Endodermal cell (in vitro differentiated cells): Measurements from ENCODE around the gene INPP5K. TPM values are rescaled to one million over a fixed set of nuclear protein-coding genes. Genes with fewer than 3 reads are reported as not detected.
A peak's percentile ranks its signal among the peaks of the same experiment; 100 is the strongest.

Experiments used
- DNase-seq: peaks from one replicate; pipeline ENCODE4 v3.0.0-alpha.2; 2017
- H3K27ac ChIP-seq: 2 replicates; pipeline ENCODE4 v1.5.1; 2013; ENCODE audit warnings: mild to moderate bottlenecking, low read depth, low read length, moderate library complexity
- H3K27me3 ChIP-seq: 2 replicates; pipeline ENCODE4 v1.6.1; 2013; ENCODE audit warnings: mild to moderate bottlenecking, low read length, moderate library complexity; ENCODE audit not compliant: insufficient read depth, control insufficient read depth, poor library complexity, severe bottlenecking
- H3K36me3 ChIP-seq: 2 replicates; pipeline ENCODE4 v1.7.0; 2013; ENCODE audit warnings: mild to moderate bottlenecking, low read length, moderate library complexity; ENCODE audit not compliant: control insufficient read depth, insufficient read depth
- H3K4me1 ChIP-seq: one replicate; pipeline ENCODE4 v1.7.0; 2013; ENCODE audit warnings: low read length; ENCODE audit not compliant: control insufficient read depth, insufficient read depth
- H3K4me3 ChIP-seq: 2 replicates; pipeline ENCODE4 v1.5.1; 2013; ENCODE audit warnings: mild to moderate bottlenecking, low read length, moderate library complexity
- H3K9ac ChIP-seq: 2 replicates; pipeline ENCODE4 v1.6.1; 2013; ENCODE audit warnings: mild to moderate bottlenecking, low read length, moderate library complexity; ENCODE audit not compliant: poor library complexity, severe bottlenecking; ENCODE audit errors: extremely low read depth
- H3K9me3 ChIP-seq: 2 replicates; pipeline ENCODE4 v1.6.1; 2013; ENCODE audit warnings: mild to moderate bottlenecking, low read length, moderate library complexity; ENCODE audit not compliant: control insufficient read depth
- H3K27ac Mint-ChIP-seq: 2 replicates; pipeline ENCODE4 v1.8.0; 2020; ENCODE audit warnings: mixed read lengths
- H3K27me3 Mint-ChIP-seq: 2 replicates; pipeline ENCODE4 v1.8.0; 2021; ENCODE audit warnings: mild to moderate bottlenecking, mixed read lengths; ENCODE audit not compliant: insufficient read depth
- H3K36me3 Mint-ChIP-seq: 2 replicates; pipeline ENCODE4 v1.8.0; 2020; ENCODE audit warnings: low read depth, mixed read lengths
- H3K4me1 Mint-ChIP-seq: 2 replicates; pipeline ENCODE4 v1.8.0; 2020; ENCODE audit warnings: mixed read lengths
- H3K4me3 Mint-ChIP-seq: 2 replicates; pipeline ENCODE4 v1.8.0; 2020; ENCODE audit warnings: mild to moderate bottlenecking, moderate library complexity, mixed read lengths
- H3K9me3 Mint-ChIP-seq: 2 replicates; pipeline ENCODE4 v1.8.0; 2020; ENCODE audit warnings: mild to moderate bottlenecking, mixed read lengths
- WGBS, 2 experiments: methylation state at CpG; one replicate each; pipeline versions ENCODE4 v1.1.5 to v1.1.7; 2013; ENCODE audit warnings: missing lambda C conversion rate in 2 of 2, mixed read lengths in 1 of 2; ENCODE audit not compliant: insufficient coverage in 1 of 2, insufficient read length in 1 of 2; 5-methylcytosine and 5-hydroxymethylcytosine counted together
- total RNA-seq, 2 donors: library from RNA; stranded (reverse); fragmentation: NEBNext Ultra II Directional in 1 of 2; extraction: Animal tissue kit (Norgen Biotek cat#: 25700) in 1 of 2; gene quantifications; 2 replicates in 1 of 2; 3 replicates in 1 of 2; pipeline ENCODE4 v1.2.1, GENCODE V29; 2021
- TF ChIP-seq, protein P1 (sequence below): fragments of 200-600 bp; sonication (generic); conservative IDR thresholded peaks from 2 replicates; pipeline ENCODE4 v1.5.0; 2021; ENCODE audit warnings: antibody characterized with exemption, mild to moderate bottlenecking

Gene INPP5K
- total RNA-seq, 2 donors from 2014 or later: 22.2 to 30.0 TPM

DNA sequence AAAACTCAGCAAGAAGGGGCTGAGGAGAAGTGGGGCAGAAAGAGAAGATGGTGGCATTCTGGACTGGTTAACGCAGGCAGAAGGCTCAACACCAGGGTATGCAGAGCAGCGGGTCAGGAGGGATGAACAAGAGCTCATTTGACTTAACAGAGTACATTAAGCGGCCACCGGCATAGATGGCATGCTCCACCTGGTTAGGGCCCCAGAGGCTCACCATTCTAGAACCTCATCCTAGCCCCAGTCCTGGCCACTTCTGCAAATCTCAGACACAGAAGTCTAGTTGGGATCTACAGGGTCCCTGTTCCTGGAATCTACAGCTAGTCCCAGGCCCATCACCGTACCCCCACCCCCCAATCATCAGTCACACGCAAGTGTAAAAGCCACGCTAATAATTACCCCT lies 22.2 kb downstream of the INPP5K start:
- Histone ChIP-seq H3K27ac (no peak overlapping the region), H3K9ac (no peak overlapping the region), H3K4me3 (no peak overlapping the region), H3K36me3 (no peaks in the 10 kb centered on the region), H3K4me1 (no peaks in the 10 kb centered on the region), H3K27me3 (no peaks in the 10 kb centered on the region), H3K9me3 (no peaks in the 10 kb centered on the region)
- peaks cover 19% of the 10 kb centered on the region for H3K4me1 Mint-ChIP-seq
- peaks cover 4% of the 10 kb centered on the region for H3K36me3 Mint-ChIP-seq
- H3K9me3 Mint-ChIP-seq: no peaks in the 10 kb centered on the region
- no peak overlapping the region for H3K27ac Mint-ChIP-seq
- TF ChIP-seq, protein P1, sequence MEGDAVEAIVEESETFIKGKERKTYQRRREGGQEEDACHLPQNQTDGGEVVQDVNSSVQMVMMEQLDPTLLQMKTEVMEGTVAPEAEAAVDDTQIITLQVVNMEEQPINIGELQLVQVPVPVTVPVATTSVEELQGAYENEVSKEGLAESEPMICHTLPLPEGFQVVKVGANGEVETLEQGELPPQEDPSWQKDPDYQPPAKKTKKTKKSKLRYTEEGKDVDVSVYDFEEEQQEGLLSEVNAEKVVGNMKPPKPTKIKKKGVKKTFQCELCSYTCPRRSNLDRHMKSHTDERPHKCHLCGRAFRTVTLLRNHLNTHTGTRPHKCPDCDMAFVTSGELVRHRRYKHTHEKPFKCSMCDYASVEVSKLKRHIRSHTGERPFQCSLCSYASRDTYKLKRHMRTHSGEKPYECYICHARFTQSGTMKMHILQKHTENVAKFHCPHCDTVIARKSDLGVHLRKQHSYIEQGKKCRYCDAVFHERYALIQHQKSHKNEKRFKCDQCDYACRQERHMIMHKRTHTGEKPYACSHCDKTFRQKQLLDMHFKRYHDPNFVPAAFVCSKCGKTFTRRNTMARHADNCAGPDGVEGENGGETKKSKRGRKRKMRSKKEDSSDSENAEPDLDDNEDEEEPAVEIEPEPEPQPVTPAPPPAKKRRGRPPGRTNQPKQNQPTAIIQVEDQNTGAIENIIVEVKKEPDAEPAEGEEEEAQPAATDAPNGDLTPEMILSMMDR: no peak
- no peak overlapping the region for H3K4me3 Mint-ChIP-seq
- 96 to 100% methylated on average over 5 to 7 of the region's 7 CpGs for WGBS, 2 experiments
- H3K27me3 Mint-ChIP-seq: peaks cover 5% of the 10 kb centered on the region
- DNase-seq: no peak

DNA sequence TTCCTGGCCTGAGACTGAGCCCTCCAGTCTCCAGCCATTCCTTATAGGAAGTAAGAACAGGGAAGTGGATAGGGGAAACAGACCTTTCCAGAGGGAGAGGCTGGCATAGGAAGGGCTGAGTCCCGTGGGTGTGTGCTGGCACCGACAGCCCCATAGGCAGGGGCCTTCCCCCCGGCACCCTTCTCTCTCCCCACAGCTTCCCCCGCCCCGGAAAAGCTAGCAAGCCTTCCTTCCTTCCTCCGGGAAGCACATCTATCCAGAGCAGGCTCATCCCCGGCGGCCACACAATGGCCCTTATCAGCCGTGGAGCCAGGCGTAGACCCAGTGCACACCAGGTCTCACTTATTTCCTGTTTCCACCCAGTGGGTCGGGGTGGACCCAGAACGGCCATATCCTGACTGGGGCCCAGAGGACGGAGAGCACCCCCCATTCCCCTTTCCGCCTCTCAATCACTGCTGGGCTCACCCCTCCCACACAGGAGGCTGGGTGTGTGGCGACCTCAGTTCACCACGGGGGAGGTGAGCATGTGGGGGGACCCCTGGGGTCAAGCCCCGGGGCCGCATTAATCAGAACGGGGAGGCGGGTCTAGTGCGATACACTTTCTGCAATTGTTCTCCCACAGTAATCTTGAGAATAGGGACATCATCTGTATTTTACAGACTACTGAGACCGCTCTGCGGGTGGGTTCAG lies 23.0 kb downstream of the INPP5K start:
- H3K4me3 Mint-ChIP-seq: peak overlapping the region; percentile 84
- no peak overlapping the region for H3K4me3 ChIP-seq
- no peak overlapping the region for H3K27ac ChIP-seq
- peaks cover 8% of the 10 kb centered on the region for H3K27me3 Mint-ChIP-seq
- H3K36me3 Mint-ChIP-seq: peaks cover 4% of the 10 kb centered on the region
- H3K9me3 Mint-ChIP-seq: no peaks in the 10 kb centered on the region
- DNase-seq: no peak
- 80 to 81% methylated on average over 11 to 23 of the region's 23 CpGs for whole genome bisulfite sequencing, 2 experiments
- H3K27me3 ChIP-seq: no peaks in the 10 kb centered on the region
- peaks cover 19% of the 10 kb centered on the region for H3K4me1 Mint-ChIP-seq
- H3K27ac Mint-ChIP-seq: no peak overlapping the region
- no peaks in the 10 kb centered on the region for H3K4me1 ChIP-seq
- TF ChIP-seq, protein P1: no peak
- H3K9ac ChIP-seq: no peak overlapping the region
- H3K36me3 ChIP-seq: no peaks in the 10 kb centered on the region
- no peaks in the 10 kb centered on the region for H3K9me3 ChIP-seq

DNA sequence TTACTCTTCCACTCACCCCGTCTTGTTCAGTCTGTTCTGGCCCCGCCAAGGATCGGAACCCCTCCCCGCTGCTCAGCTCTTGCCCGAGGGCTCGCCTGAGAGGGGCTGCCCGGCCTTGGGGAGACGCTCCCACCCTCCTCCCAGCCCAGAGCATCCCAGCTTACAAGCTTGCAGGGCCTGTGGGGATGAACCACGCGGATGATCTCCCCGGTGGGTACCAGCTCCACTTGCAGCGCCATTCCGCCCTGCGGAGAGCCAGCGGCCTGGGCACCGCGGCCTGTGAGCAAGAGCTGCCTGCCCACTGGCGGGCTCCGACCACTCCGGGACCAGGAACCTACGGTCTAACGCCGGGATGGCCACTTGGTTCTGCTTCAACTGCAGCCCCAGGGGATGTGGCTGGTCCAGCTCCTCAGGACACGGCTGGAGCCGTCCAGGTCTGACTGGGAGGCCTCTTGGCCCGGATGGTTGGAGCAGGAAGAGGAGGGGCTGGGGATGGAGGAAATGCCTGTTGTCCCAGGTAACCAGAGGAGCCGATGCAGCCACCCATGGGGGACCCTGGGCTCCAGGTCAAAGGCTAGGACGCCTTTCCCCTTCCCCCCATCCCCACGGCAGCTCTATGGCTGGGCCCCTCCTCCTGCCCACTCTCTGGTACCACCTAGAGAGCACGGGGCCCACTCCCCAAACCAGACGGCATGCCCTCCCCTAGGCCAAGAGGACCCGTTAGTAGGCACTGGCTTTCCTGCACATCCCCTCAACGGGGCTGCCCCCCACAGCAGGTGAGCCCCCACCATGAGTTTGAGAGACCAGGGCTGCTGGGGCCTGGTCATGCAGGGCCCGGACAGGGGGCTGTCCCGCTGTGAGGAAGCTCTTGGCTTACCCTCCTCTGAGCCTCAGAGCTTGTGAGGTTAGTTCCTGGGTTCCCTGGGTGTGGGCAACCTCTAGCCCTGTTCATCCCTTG lies 23.9 kb downstream of the INPP5K start, which contains the start of gene MYO1C:
Gene MYO1C (minus strand): TSS at position 438 of the 958 bp plus-strand sequence. CDS start 199 bp downstream, at position 239.
- Mint-ChIP-seq H3K4me1 (peaks cover 19% of the 10 kb centered on the region), H3K4me3 (peak within 1 kb of the TSS; percentile 84), H3K27me3 (peaks cover 11% of the 10 kb centered on the region), H3K9me3 (no peaks in the 10 kb centered on the region), H3K27ac (peak within 1 kb of the TSS; percentile 84), H3K36me3 (peaks cover 4% of the 10 kb centered on the region)
- peak; percentile 88 for DNase-seq
- WGBS, 2 experiments: 62% methylated on average over 17 to 35 of the region's 35 CpGs
- TF ChIP-seq, protein P1: no peak
- H3K9ac ChIP-seq: peak within 1 kb of the TSS; percentile 25
- H3K27me3 ChIP-seq: no peaks in the 10 kb centered on the region
- no peak within 1 kb of the TSS for H3K27ac ChIP-seq
- H3K36me3 ChIP-seq: no peaks in the 10 kb centered on the region
- H3K4me1 ChIP-seq: no peaks in the 10 kb centered on the region
- H3K9me3 ChIP-seq: no peaks in the 10 kb centered on the region
- H3K4me3 ChIP-seq: peak within 1 kb of the TSS; percentile 76
